Stomach (tissue), 9 donors: ENCODE results near the gene DIAPH2. TPM values are rescaled to one million over a fixed set of nuclear protein-coding genes. Genes with fewer than 3 reads are reported as not detected.

Source experiments
- DNase-seq, 2 donors: peaks; one replicate each; pipeline versions ENCODE4 v3.0.0 to v3.0.0-alpha.2; 2013 to 2019
- H3K27ac ChIP-seq, 5 donors: fragments of 200-600 bp in 4 of 5; sonication (generic) in 4 of 5; one replicate each; pipeline ENCODE4 v1.5.1; 2013 to 2019; ENCODE audit warnings: mild to moderate bottlenecking in 1 of 5, moderate library complexity in 1 of 5
- H3K27me3 ChIP-seq, 3 donors: fragments of 200-600 bp; sonication (generic); one replicate each; pipeline ENCODE4 v1.5.1; 2017 to 2019; ENCODE audit warnings: mixed run types in 1 of 3
- H3K36me3 ChIP-seq, 4 donors: fragments of 200-600 bp; sonication (generic); 1 replicate in 3 of 4; 2 replicates in 1 of 4; pipeline ENCODE4 v1.5.1; 2016 to 2019
- H3K4me1 ChIP-seq, 4 donors: fragments of 200-600 bp; sonication (generic); one replicate each; pipeline ENCODE4 v1.5.1; 2016 to 2019
- H3K4me3 ChIP-seq, 4 donors: fragments of 200-600 bp; sonication (generic) in 3 of 4; one replicate each; pipeline ENCODE4 v1.5.1; 2016 to 2019; ENCODE audit warnings: mild to moderate bottlenecking in 1 of 4
- H3K9me3 ChIP-seq, 4 donors: fragments of 200-600 bp; sonication (generic); one replicate each; pipeline ENCODE4 v1.5.1; 2016 to 2019
- EP300 ChIP-seq: sonication (generic); formaldehyde crosslinking; IDR thresholded peaks from one replicate; pipeline ENCODE4 v1.6.1; 2017; ENCODE audit warnings: antibody characterized with exemption
- POLR2A ChIP-seq, 4 donors: fragments of 450-650 bp; IDR thresholded peaks; one replicate each; pipeline ENCODE4 v1.6.1; 2016; ENCODE audit warnings: antibody characterized with exemption in 4 of 4, control low read depth in 2 of 4, mild to moderate bottlenecking in 1 of 4, moderate library complexity in 1 of 4
- POLR2AphosphoS5 ChIP-seq, 3 donors: sonication (generic); formaldehyde crosslinking; IDR thresholded peaks; one replicate each; pipeline ENCODE4 v1.6.1; 2016; ENCODE audit warnings: antibody characterized with exemption in 3 of 3
- WGBS, 5 donors: extraction: QIAGEN DNeasy Blood & Tissue Kit in 3 of 5; methylation state at CpG; one replicate each; pipeline versions ENCODE4 v1.1.5 to v1.1.7; 2013 to 2018; 5-methylcytosine and 5-hydroxymethylcytosine counted together
- intact Hi-C: fragments of 100-400 bp; cut with DNase I; formaldehyde crosslinking; loops from one replicate; pipeline ENCODE4 v1.15.1; 2023; ENCODE audit warnings: low total_unique reads
- polyA plus RNA-seq, 3 donors: library from polyadenylated mRNA; stranded (reverse); fragments of 200-250 nt; gene quantifications; one replicate each; pipeline ENCODE4 v1.2.3, GENCODE V29; 2013
- total RNA-seq, 5 donors: library from RNA; depleted of rRNA; stranded (reverse); fragments of >200 nt; gene quantifications; one replicate each; pipeline versions ENCODE4 v1.1.0 to v1.2.3, GENCODE V29; 2014 to 2016
- TF ChIP-seq, protein P1 (sequence below), 7 experiments: fragments of 450-650 bp in 4 of 7; fragments of 200-600 bp in 3 of 7; sonication (generic) in 3 of 7; IDR thresholded peaks; one replicate each; pipeline ENCODE4 v1.5.1; 2016 to 2019; ENCODE audit warnings: antibody characterized with exemption in 7 of 7, control low read depth in 2 of 7, mild to moderate bottlenecking in 1 of 7
- donor health status: healthy with polysubstance abuse.
- donor health status: Bipolar disorder and iron deficiency.
- donor health status: healthy.

DIAPH2 gene
- total and polyA plus RNA-seq, 8 donors, result 5.2 to 52.5 (median 27.3) TPM

DNA sequence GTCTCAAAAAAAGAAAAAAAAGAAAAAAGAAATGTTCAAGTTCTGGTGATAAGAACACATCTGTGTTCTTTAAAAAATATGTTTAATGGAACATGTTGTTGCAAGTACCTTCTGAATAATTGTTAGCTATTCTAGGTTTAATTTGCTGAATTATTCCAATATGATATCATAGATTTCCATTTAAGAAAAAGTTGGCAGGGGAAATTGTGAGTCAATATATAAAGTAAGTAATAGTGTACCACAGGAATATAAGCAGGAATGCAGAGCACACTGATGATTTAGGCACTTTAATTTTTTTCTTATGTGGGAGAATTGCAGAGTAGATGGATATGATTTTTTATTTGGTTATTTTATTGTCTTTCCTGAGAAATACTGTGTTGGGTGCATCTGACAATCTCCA lies 389.8 kb downstream of the DIAPH2 start:
- Histone ChIP-seq H3K36me3 (no peaks in the 10 kb centered on the region), H3K9me3 (no peaks in the 10 kb centered on the region), H3K27me3 (no peaks in the 10 kb centered on the region), H3K27ac (no peak overlapping the region), H3K4me3 (no peak overlapping the region), H3K4me1 (no peaks in the 10 kb centered on the region)
- no peak for TF ChIP-seq EP300
- no peak for TF ChIP-seq POLR2AphosphoS5 (IDR thresholded peaks at IDR 0.05)
- no peak for TF ChIP-seq POLR2A (IDR thresholded peaks at IDR 0.05)
- TF ChIP-seq, protein P1, sequence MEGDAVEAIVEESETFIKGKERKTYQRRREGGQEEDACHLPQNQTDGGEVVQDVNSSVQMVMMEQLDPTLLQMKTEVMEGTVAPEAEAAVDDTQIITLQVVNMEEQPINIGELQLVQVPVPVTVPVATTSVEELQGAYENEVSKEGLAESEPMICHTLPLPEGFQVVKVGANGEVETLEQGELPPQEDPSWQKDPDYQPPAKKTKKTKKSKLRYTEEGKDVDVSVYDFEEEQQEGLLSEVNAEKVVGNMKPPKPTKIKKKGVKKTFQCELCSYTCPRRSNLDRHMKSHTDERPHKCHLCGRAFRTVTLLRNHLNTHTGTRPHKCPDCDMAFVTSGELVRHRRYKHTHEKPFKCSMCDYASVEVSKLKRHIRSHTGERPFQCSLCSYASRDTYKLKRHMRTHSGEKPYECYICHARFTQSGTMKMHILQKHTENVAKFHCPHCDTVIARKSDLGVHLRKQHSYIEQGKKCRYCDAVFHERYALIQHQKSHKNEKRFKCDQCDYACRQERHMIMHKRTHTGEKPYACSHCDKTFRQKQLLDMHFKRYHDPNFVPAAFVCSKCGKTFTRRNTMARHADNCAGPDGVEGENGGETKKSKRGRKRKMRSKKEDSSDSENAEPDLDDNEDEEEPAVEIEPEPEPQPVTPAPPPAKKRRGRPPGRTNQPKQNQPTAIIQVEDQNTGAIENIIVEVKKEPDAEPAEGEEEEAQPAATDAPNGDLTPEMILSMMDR (IDR thresholded peaks at IDR 0.05), result no peak
- no peak for DNase-seq
- intact Hi-C loops, result no loop called here

DNA sequence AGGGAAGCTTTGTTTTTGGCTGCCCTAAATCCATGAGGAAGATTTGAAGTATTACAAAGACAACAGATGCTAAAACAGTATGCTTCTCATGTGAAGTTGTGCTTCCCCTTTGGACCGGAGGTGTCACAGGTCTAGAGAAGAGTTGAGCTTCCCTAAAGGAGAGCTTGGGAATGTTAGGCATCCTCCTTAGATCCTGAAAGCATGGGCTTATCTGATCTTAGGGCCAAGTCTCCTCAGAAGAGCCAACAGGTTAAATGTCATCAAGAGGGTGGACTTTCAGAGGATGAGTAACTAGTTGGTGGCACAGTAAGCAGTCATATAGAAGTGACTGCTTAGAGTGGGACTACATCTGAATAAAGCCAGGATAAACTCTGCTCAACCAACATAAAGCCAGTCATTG lies 404.5 kb downstream of the DIAPH2 start:
- DNase-seq, result no peak
- TF ChIP-seq, protein P1 (IDR thresholded peaks at IDR 0.05), result no peak
- TF ChIP-seq EP300 (no peak), POLR2A (IDR thresholded peaks at IDR 0.05) (no peak), POLR2AphosphoS5 (IDR thresholded peaks at IDR 0.05) (no peak)
- WGBS, 5 donors, result 82 to 96% (median 89%) methylated on average over 1 of the region's 1 CpG
- no peak overlapping the region for H3K4me3 ChIP-seq
- H3K4me1 ChIP-seq, result no peaks in the 10 kb centered on the region
- no peaks in the 10 kb centered on the region for H3K9me3 ChIP-seq
- H3K27me3 ChIP-seq, result no peaks in the 10 kb centered on the region
- intact Hi-C loops, result no loop called here
- no peaks in the 10 kb centered on the region for H3K36me3 ChIP-seq
- H3K27ac ChIP-seq, result no peak overlapping the region

DNA sequence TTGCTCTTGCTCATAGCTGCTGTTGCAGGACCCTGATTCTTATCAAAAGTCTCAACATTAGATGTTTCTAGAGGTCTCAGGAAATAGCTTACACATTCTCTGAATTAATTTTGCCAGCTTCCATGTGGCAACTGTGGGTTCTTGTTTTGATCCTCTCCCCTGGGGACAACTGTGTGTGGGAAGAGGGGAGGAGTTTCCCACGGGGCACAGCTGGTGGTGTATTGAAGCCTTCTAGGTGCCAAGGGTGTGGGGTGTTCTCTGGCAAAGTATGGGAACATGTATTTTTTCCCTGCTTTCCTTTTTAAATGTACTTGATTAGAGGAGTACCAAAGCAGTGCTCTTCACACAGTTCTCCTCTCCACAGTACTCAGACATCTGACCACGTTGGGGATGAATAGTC lies 411.7 kb downstream of the DIAPH2 start:
- H3K36me3 ChIP-seq, result no peaks in the 10 kb centered on the region
- no peak for TF ChIP-seq POLR2AphosphoS5 (IDR thresholded peaks at IDR 0.05)
- TF ChIP-seq EP300, result no peak
- no peak for TF ChIP-seq POLR2A (IDR thresholded peaks at IDR 0.05)
- TF ChIP-seq, protein P1 (IDR thresholded peaks at IDR 0.05), result no peak
- no peak overlapping the region for H3K27ac ChIP-seq
- H3K4me3 ChIP-seq, result no peak overlapping the region
- intact Hi-C loops, result no loop called here
- no peak for DNase-seq
- H3K27me3 ChIP-seq, result no peaks in the 10 kb centered on the region
- 49 to 70% (median 57%) methylated on average over 2 of the region's 2 CpGs for WGBS, 5 donors
- no peaks in the 10 kb centered on the region for H3K9me3 ChIP-seq
- no peaks in the 10 kb centered on the region for H3K4me1 ChIP-seq

DNA sequence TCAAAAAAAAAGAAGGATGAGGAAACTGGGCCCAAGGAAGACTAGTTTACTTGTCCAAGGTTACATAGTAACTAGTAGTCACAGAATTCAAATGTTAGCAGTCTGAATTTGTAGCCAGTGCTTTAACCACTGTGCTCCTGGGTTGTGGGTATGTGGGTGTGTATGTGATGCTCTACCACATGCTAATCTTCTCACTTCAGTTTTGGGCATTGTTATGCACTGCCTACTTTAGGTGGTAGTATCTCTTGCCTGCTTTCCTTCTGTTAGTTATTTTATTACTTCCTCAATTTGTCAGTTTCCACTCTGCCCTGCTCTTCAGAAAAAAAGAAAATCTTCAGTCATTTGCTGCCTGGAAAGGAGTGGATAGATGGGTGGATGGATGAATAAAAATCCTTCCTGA lies 418.3 kb downstream of the DIAPH2 start:
- intact Hi-C loops, result no loop called here
- H3K27ac ChIP-seq, result no peak overlapping the region
- H3K4me3 ChIP-seq, result no peak overlapping the region
- H3K27me3 ChIP-seq, result no peaks in the 10 kb centered on the region
- TF ChIP-seq EP300 (no peak), POLR2A (IDR thresholded peaks at IDR 0.05) (no peak), POLR2AphosphoS5 (IDR thresholded peaks at IDR 0.05) (no peak)
- TF ChIP-seq, protein P1 (IDR thresholded peaks at IDR 0.05), result no peak
- H3K9me3 ChIP-seq, result no peaks in the 10 kb centered on the region
- no peaks in the 10 kb centered on the region for H3K4me1 ChIP-seq
- no peak for DNase-seq
- no peaks in the 10 kb centered on the region for H3K36me3 ChIP-seq
